SK-N-SH (cell line): ENCODE measurements around the gene THTPA.

ENCODE experiments used
- NRF1 ChIP-seq: IDR thresholded peaks from 2 replicates; pipeline ENCODE4 v1.6.1; 2012; ENCODE audit warnings: low read depth, mild to moderate bottlenecking, low read length
- POLR2AphosphoS5 ChIP-seq: IDR thresholded peaks from 2 replicates; pipeline ENCODE4 v1.6.1; 2012; ENCODE audit warnings: low read depth, low read length
- SIN3A ChIP-seq: IDR thresholded peaks from 2 replicates; pipeline ENCODE4 v1.6.1; 2012; ENCODE audit warnings: low read depth, mild to moderate bottlenecking, low read length, moderate library complexity, borderline replicate concordance
- TAF1 ChIP-seq: IDR thresholded peaks from 2 replicates; pipeline ENCODE4 v1.6.1; 2012; ENCODE audit warnings: low read depth, mild to moderate bottlenecking, low read length, moderate library complexity, borderline replicate concordance
- TF ChIP-seq, protein P1 (sequence below): fragments of 200-600 bp; sonication (generic); IDR thresholded peaks from 2 replicates; pipeline ENCODE4 v1.6.1; 2017; ENCODE audit warnings: antibody characterized with exemption, mild to moderate bottlenecking, moderate library complexity

- TF ChIP-seq POLR2AphosphoS5 (no peak), SIN3A (no peak), NRF1 (no peak), TAF1 (no peak)
- TF ChIP-seq, protein P1, sequence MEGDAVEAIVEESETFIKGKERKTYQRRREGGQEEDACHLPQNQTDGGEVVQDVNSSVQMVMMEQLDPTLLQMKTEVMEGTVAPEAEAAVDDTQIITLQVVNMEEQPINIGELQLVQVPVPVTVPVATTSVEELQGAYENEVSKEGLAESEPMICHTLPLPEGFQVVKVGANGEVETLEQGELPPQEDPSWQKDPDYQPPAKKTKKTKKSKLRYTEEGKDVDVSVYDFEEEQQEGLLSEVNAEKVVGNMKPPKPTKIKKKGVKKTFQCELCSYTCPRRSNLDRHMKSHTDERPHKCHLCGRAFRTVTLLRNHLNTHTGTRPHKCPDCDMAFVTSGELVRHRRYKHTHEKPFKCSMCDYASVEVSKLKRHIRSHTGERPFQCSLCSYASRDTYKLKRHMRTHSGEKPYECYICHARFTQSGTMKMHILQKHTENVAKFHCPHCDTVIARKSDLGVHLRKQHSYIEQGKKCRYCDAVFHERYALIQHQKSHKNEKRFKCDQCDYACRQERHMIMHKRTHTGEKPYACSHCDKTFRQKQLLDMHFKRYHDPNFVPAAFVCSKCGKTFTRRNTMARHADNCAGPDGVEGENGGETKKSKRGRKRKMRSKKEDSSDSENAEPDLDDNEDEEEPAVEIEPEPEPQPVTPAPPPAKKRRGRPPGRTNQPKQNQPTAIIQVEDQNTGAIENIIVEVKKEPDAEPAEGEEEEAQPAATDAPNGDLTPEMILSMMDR, result peak; percentile 38
Observed at GRCh38 chr14:23566778-23567185, 10.7 kb downstream of the THTPA start.
